Keratinocyte (primary cell): ENCODE results near the gene TOX2. TPM values are rescaled to one million over a fixed set of nuclear protein-coding genes. Genes with fewer than 3 reads are reported as not detected.

Source experiments
- DNase-seq: peaks from one replicate; pipeline ENCODE4 v3.0.0-alpha.2; 2011; ENCODE audit warnings: low read depth, missing footprints, low spot score
- FAIRE-seq: peaks from 2 replicates; lab custom pipeline; 2011; peaks lifted over from hg19 to GRCh38; lab: Jason Lieb, UNC
- H2AFZ ChIP-seq: 2 replicates; pipeline ENCODE4 v1.6.0; 2012; ENCODE audit warnings: low read length, control low read depth, inconsistent platforms; ENCODE audit not compliant: control insufficient read depth
- H3K27ac ChIP-seq: 2 replicates; pipeline ENCODE4 v1.5.1; 2011; ENCODE audit warnings: low read length; ENCODE audit not compliant: control insufficient read depth, insufficient read depth
- H3K27me3 ChIP-seq: 3 replicates; pipeline ENCODE4 v1.6.0; 2011; ENCODE audit warnings: low read length; ENCODE audit not compliant: control insufficient read depth, insufficient read depth; ENCODE audit errors: extremely low read depth
- H3K36me3 ChIP-seq, 2 experiments: 2 replicates in 1 of 2; 3 replicates in 1 of 2; pipeline ENCODE4 v1.5.1; 2011; ENCODE audit warnings: low read length in 2 of 2, mild to moderate bottlenecking in 1 of 2; ENCODE audit not compliant: control insufficient read depth in 2 of 2, insufficient read depth in 2 of 2; ENCODE audit errors: extremely low read depth in 1 of 2
- H3K4me1 ChIP-seq: 3 replicates; pipeline ENCODE4 v1.5.1; 2011; ENCODE audit warnings: low read length; ENCODE audit not compliant: control insufficient read depth, insufficient read depth; ENCODE audit errors: extremely low read depth
- H3K4me2 ChIP-seq: 3 replicates; pipeline ENCODE4 v1.6.0; 2011; ENCODE audit warnings: low read depth, low read length; ENCODE audit not compliant: control insufficient read depth, insufficient read depth; ENCODE audit errors: extremely low read depth
- H3K4me3 ChIP-seq, 3 experiments: fragments of 200-600 bp in 1 of 3; sonication (generic) in 1 of 3; 2 replicates in 2 of 3; 3 replicates in 1 of 3; pipeline ENCODE4 v1.5.1; 2011 to 2016; ENCODE audit warnings: low read length in 3 of 3, mild to moderate bottlenecking in 3 of 3, control low read depth in 2 of 3, inconsistent platforms in 1 of 3, low read depth in 1 of 3, mixed read lengths in 1 of 3, mixed run types in 1 of 3, moderate library complexity in 1 of 3; ENCODE audit not compliant: control insufficient read depth in 2 of 3, insufficient read depth in 2 of 3; ENCODE audit errors: extremely low read depth in 1 of 3
- H3K79me2 ChIP-seq: 2 replicates; pipeline ENCODE4 v1.6.0; 2012; ENCODE audit warnings: low read length; ENCODE audit not compliant: control insufficient read depth, insufficient read depth
- H3K9ac ChIP-seq: 3 replicates; pipeline ENCODE4 v1.6.0; 2011; ENCODE audit warnings: low read length; ENCODE audit not compliant: control insufficient read depth, insufficient read depth; ENCODE audit errors: extremely low read depth
- H3K9me1 ChIP-seq: 3 replicates; pipeline ENCODE4 v1.6.0; 2011; ENCODE audit warnings: low read length; ENCODE audit not compliant: control insufficient read depth, insufficient read depth; ENCODE audit errors: extremely low read depth
- H3K9me3 ChIP-seq: 2 replicates; pipeline ENCODE4 v1.5.1; 2012; ENCODE audit warnings: low read depth, low read length; ENCODE audit not compliant: control insufficient read depth
- H4K20me1 ChIP-seq: 3 replicates; pipeline ENCODE4 v1.6.0; 2011; ENCODE audit warnings: low read length; ENCODE audit not compliant: control insufficient read depth, insufficient read depth; ENCODE audit errors: extremely low read depth
- EZH2 ChIP-seq: IDR thresholded peaks from one replicate; pipeline ENCODE4 v1.6.1; 2012; ENCODE audit warnings: inconsistent platforms, mild to moderate bottlenecking, low read length, moderate library complexity
- dilution Hi-C: fragments of 300-500 bp; cut with MboI; formaldehyde crosslinking; loops from one replicate; pipeline ENCODE4 v1.7.0; 2020; ENCODE audit warnings: low sequenced_read_pairs; ENCODE audit not compliant: extremely low pct_ligation_motif_present
- polyA plus RNA-seq, 5 experiments: library from polyadenylated mRNA; depleted of rRNA in 3 of 5; stranded (reverse) in 3 of 5; stranded (forward) in 1 of 5; unstranded in 1 of 5; fragments of >200 nt; gene quantifications; 1 replicate in 1 of 5; 2 replicates in 3 of 5; 3 replicates in 1 of 5; pipeline versions ENCODE4 v1.2.1 to v1.2.3, GENCODE V29; 2011 to 2012; ENCODE audit warnings: missing spikeins in 2 of 5, low read depth in 1 of 5, low replicate concordance in 1 of 5
- TF ChIP-seq, protein P1 (sequence below), 3 experiments: IDR thresholded peaks in 1 of 3; conservative IDR thresholded peaks in 1 of 3; optimal IDR thresholded peaks in 1 of 3; 2 replicates in 2 of 3; 3 replicates in 1 of 3; pipeline versions ENCODE3 to v1.5.1; 2011; ENCODE audit warnings: low read length in 3 of 3, mild to moderate bottlenecking in 3 of 3, moderate library complexity in 2 of 3, control low read depth in 1 of 3, inconsistent platforms in 1 of 3; ENCODE audit not compliant: insufficient read depth in 2 of 3; ENCODE audit errors: extremely low read depth in 1 of 3

Gene TOX2
- polyA plus RNA-seq, 1 donor (not counting 4 experiments of a cell fraction or from before 2014, with no cell fraction given), result 0.20 TPM

DNA sequence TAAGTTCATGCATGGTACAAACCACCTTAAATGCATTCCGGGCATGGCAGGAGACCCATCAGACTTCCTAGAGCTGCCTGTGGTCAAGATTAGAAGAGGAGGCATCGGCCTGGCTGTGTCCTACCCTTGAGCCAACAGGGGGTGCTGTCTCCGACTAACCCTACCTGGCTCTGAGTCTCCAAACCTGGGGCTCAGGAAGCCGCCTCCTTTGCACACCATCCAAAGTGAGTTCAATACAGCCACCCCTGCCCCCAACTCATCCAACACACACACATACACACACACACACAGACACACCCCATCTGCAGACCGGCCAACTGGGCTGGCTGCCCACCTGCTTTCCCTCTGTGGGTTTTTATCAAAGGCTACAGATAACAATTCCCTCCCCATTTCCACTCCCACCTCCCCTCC is 195.3 kb downstream of the TOX2 start:
- H3K27ac ChIP-seq, result no peak overlapping the region
- peaks cover 2% of the 10 kb centered on the region for H3K27me3 ChIP-seq
- H2AFZ ChIP-seq, result no peak overlapping the region
- H3K4me3 ChIP-seq, result no peak overlapping the region
- H3K36me3 ChIP-seq, result no peaks in the 10 kb centered on the region
- H3K9me3 ChIP-seq, result peaks cover 5% of the 10 kb centered on the region
- H3K79me2 ChIP-seq, result no peaks in the 10 kb centered on the region
- TF ChIP-seq EZH2, result no peak
- TF ChIP-seq, protein P1, sequence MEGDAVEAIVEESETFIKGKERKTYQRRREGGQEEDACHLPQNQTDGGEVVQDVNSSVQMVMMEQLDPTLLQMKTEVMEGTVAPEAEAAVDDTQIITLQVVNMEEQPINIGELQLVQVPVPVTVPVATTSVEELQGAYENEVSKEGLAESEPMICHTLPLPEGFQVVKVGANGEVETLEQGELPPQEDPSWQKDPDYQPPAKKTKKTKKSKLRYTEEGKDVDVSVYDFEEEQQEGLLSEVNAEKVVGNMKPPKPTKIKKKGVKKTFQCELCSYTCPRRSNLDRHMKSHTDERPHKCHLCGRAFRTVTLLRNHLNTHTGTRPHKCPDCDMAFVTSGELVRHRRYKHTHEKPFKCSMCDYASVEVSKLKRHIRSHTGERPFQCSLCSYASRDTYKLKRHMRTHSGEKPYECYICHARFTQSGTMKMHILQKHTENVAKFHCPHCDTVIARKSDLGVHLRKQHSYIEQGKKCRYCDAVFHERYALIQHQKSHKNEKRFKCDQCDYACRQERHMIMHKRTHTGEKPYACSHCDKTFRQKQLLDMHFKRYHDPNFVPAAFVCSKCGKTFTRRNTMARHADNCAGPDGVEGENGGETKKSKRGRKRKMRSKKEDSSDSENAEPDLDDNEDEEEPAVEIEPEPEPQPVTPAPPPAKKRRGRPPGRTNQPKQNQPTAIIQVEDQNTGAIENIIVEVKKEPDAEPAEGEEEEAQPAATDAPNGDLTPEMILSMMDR (optimal IDR thresholded peaks at IDR 0.05 in 1 of 3, IDR thresholded peaks at IDR 0.05 in 1 of 3, conservative IDR thresholded peaks at IDR 0.05 in 1 of 3; ENCODE audit: extremely low read depth in 1 of 3, insufficient read depth in 2 of 3, low read length in 3 of 3), result peak in 2 of 3 experiments; percentile 36 to 46
- H4K20me1 ChIP-seq, result no peaks in the 10 kb centered on the region
- H3K4me2 ChIP-seq, result no peak overlapping the region
- peaks cover 15% of the 10 kb centered on the region for H3K4me1 ChIP-seq
- no peaks in the 10 kb centered on the region for H3K9me1 ChIP-seq
- DNase-seq (no peak), FAIRE-seq (no peak)
- H3K9ac ChIP-seq, result no peak overlapping the region
- dilution Hi-C loops, result loop anchor here (10.0 kb wide), 1 partner anchor 85 kb away; no protein-coding TSS in a partner anchor

DNA sequence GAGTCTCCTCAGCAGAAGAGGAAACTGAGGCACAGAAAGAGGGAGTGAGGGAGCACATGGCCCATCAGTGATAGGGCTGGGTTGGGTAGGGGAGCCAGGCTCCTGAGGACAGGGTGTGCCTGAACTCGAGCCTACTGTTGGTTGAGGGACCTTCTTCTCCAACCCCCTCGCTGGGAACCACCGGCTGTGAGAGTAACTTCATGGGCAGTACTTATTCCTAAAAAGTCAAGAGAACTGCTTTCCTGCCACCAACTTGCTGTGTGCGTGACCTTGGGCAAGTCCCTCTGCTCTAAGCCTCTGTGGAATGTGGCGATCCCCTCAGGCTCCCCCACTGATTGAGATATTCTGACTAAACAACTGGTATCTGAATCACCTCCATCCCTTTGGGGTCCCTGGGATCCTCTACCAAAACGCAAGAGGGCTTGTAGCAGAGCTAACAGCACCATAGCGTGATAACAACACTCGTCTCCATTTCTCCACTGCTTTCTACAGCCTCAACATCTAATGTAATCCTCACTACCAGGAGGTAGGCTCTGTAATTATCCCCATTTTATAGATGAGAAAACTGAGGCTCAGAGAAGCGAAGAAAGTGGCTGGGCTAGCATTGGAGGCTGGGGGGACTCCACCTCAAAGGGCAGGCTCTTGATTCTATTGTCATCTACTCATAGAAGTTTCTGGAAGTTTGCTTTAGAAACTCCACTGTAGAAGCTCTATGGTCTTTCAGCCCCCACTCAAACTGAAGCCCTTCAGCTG is 196.3 kb downstream of the TOX2 start:
- no peaks in the 10 kb centered on the region for H4K20me1 ChIP-seq
- peaks cover 2% of the 10 kb centered on the region for H3K27me3 ChIP-seq
- dilution Hi-C loops, result no loop called here
- no peak overlapping the region for H3K4me2 ChIP-seq
- H3K4me1 ChIP-seq, result peaks cover 6% of the 10 kb centered on the region
- H3K27ac ChIP-seq, result no peak overlapping the region
- TF ChIP-seq, protein P1 (optimal IDR thresholded peaks at IDR 0.05 in 1 of 3, IDR thresholded peaks at IDR 0.05 in 1 of 3, conservative IDR thresholded peaks at IDR 0.05 in 1 of 3; ENCODE audit: extremely low read depth in 1 of 3, insufficient read depth in 2 of 3, low read length in 3 of 3), result no peak
- no peak for TF ChIP-seq EZH2
- H3K79me2 ChIP-seq, result no peaks in the 10 kb centered on the region
- H3K9me3 ChIP-seq, result peaks cover 5% of the 10 kb centered on the region
- no peaks in the 10 kb centered on the region for H3K9me1 ChIP-seq
- no peaks in the 10 kb centered on the region for H3K36me3 ChIP-seq
- FAIRE-seq (no peak), DNase-seq (no peak)
- no peak overlapping the region for H2AFZ ChIP-seq
- H3K4me3 ChIP-seq, result no peak overlapping the region
- no peak overlapping the region for H3K9ac ChIP-seq
